PC-3 (cell line): Measurements from ENCODE around the gene ZNF226.
"Not testable (repeated sequence)": the region's sequence is repeated elsewhere in the genome, so short reads cannot be mapped to it uniquely, and the experiment has no call there.

Source experiments
- EZH2 ChIP-seq: fragments of 300-600 bp; sonication (generic); IDR thresholded peaks from one replicate; pipeline ENCODE4 v1.6.1; 2017; ENCODE audit warnings: antibody characterized with exemption, mild to moderate bottlenecking, low read length; ENCODE audit not compliant: unreplicated experiment
- EZH2phosphoT487 ChIP-seq: fragments of 300-600 bp; sonication (generic); IDR thresholded peaks from 2 replicates; pipeline ENCODE4 v1.6.1; 2018; ENCODE audit warnings: mild to moderate bottlenecking, antibody characterized with exemption, low read length, borderline replicate concordance
- TF ChIP-seq, protein P1 (sequence below): fragments of 300-600 bp; sonication (generic); conservative IDR thresholded peaks from 2 replicates; pipeline ENCODE4 v1.5.1; 2017; ENCODE audit warnings: antibody characterized with exemption, low read depth, mild to moderate bottlenecking, low read length

DNA sequence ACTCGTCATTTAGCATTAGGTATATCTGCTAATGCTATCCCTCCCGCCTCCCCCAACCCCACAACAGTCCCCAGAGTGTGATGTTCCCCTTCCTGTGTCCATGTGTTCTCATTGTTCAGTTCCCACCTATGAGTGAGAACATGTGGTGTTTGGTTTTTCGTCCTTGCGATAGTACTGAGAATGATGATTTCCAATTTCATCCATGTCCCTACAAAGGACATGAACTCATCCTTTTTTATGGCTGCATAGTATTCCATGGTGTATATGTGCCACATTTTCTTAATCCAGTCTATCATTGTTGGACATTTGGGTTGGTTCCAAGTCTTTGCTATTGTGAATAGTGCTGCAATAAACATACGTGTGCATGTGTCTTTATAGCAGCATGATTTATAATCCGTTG is 55.9 kb downstream of the ZNF226 start:
- TF ChIP-seq, protein P1, sequence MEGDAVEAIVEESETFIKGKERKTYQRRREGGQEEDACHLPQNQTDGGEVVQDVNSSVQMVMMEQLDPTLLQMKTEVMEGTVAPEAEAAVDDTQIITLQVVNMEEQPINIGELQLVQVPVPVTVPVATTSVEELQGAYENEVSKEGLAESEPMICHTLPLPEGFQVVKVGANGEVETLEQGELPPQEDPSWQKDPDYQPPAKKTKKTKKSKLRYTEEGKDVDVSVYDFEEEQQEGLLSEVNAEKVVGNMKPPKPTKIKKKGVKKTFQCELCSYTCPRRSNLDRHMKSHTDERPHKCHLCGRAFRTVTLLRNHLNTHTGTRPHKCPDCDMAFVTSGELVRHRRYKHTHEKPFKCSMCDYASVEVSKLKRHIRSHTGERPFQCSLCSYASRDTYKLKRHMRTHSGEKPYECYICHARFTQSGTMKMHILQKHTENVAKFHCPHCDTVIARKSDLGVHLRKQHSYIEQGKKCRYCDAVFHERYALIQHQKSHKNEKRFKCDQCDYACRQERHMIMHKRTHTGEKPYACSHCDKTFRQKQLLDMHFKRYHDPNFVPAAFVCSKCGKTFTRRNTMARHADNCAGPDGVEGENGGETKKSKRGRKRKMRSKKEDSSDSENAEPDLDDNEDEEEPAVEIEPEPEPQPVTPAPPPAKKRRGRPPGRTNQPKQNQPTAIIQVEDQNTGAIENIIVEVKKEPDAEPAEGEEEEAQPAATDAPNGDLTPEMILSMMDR: not testable (repeated sequence)
- TF ChIP-seq EZH2, EZH2phosphoT487: not testable (repeated sequence)
